ENCODE data around the gene SCNN1A.

Gene SCNN1A

GRCh38 chr12:6375269-6376078 is at the start of gene SCNN1A:
Gene SCNN1A (minus strand): TSS chr12:6375563. CDS start chr12:6374783, 780 bp downstream.
- no peak for DNase-seq (ENCODE audit: low read depth in 3 of 3, low spot score in 1 of 3)

- no peak for DNase-seq (ENCODE audit: low read depth in 3 of 3, low spot score in 1 of 3)
These were observed 49.5 kb upstream of the SCNN1A start for GRCh38 chr12:6424866-6425265.

GRCh38 chr12:6424008-6424347 is 48.6 kb upstream of the SCNN1A start:
- DNase-seq (ENCODE audit: low read depth in 3 of 3, low spot score in 1 of 3) = no peak

GRCh38 chr12:6423267-6424007 is 48.1 kb upstream of the SCNN1A start:
- peak; percentile 42 to 60 (median 60) for DNase-seq (ENCODE audit: low read depth in 3 of 3, low spot score in 1 of 3)

- DNase-seq (ENCODE audit: low read depth in 3 of 3, low spot score in 1 of 3) = no peak
These were observed 45.0 kb upstream of the SCNN1A start for GRCh38 chr12:6420364-6420763.

- DNase-seq (ENCODE audit: low read depth in 3 of 3, low spot score in 1 of 3) = no peak
These were observed 43.4 kb upstream of the SCNN1A start for GRCh38 chr12:6418796-6419195.

- DNase-seq (ENCODE audit: low read depth in 3 of 3, low spot score in 1 of 3) = no peak
These were observed 41.2 kb upstream of the SCNN1A start for GRCh38 chr12:6416596-6416995.

GRCh38 chr12:6407236-6407954 is 32.0 kb upstream of the SCNN1A start:
- no peak for DNase-seq (ENCODE audit: low read depth in 3 of 3, low spot score in 1 of 3)

GRCh38 chr12:6405963-6406362 is 30.6 kb upstream of the SCNN1A start:
- DNase-seq (ENCODE audit: low read depth in 3 of 3, low spot score in 1 of 3) = no peak

- no peak for DNase-seq (ENCODE audit: low read depth in 3 of 3, low spot score in 1 of 3)
These were observed 29.0 kb upstream of the SCNN1A start for GRCh38 chr12:6404390-6404789.

- no peak for DNase-seq (ENCODE audit: low read depth in 3 of 3, low spot score in 1 of 3)
These were observed 24.7 kb upstream of the SCNN1A start for GRCh38 chr12:6399884-6400644.

GRCh38 chr12:6396031-6396430 is 20.7 kb upstream of the SCNN1A start:
- no peak for DNase-seq (ENCODE audit: low read depth in 3 of 3, low spot score in 1 of 3)

GRCh38 chr12:6394398-6394797 is 19.0 kb upstream of the SCNN1A start:
- no peak for DNase-seq (ENCODE audit: low read depth in 3 of 3, low spot score in 1 of 3)

- no peak for DNase-seq (ENCODE audit: low read depth in 3 of 3, low spot score in 1 of 3)
These were observed 17.7 kb upstream of the SCNN1A start for GRCh38 chr12:6393109-6393508.

- no peak for DNase-seq (ENCODE audit: low read depth in 3 of 3, low spot score in 1 of 3)
These were observed 17.1 kb upstream of the SCNN1A start for GRCh38 chr12:6392504-6392903.

GRCh38 chr12:6391013-6391412 is 15.7 kb upstream of the SCNN1A start:
- DNase-seq (ENCODE audit: low read depth in 3 of 3, low spot score in 1 of 3) = no peak

- DNase-seq (ENCODE audit: low read depth in 3 of 3, low spot score in 1 of 3) = no peak
These were observed 14.9 kb upstream of the SCNN1A start for GRCh38 chr12:6390084-6390799.

- no peak for DNase-seq (ENCODE audit: low read depth in 3 of 3, low spot score in 1 of 3)
These were observed 12.2 kb upstream of the SCNN1A start for GRCh38 chr12:6387541-6387940.

GRCh38 chr12:6386491-6386890 is 11.1 kb upstream of the SCNN1A start:
- no peak for DNase-seq (ENCODE audit: low read depth in 3 of 3, low spot score in 1 of 3)

- DNase-seq (ENCODE audit: low read depth in 3 of 3, low spot score in 1 of 3) = no peak
These were observed 10.7 kb upstream of the SCNN1A start for GRCh38 chr12:6386038-6386437.

Data from stimulated activated CD4-positive, alpha-beta T cell treated with anti-CD3 and anti-CD28 coated beads, TNF-alpha, amount 100 ng/mL, for 1 hour (primary cell).